GM18505 (cell line): ENCODE data around the gene NIPBL.
"Not testable (repeated sequence)": the region's sequence is repeated elsewhere in the genome, so short reads cannot be mapped to it uniquely, and the experiment has no call there.

Experiments used
- ATAC-seq: cut with Tn5 transposase; IDR thresholded peaks from one replicate; pipeline ENCODE4 v1.9.1; 2021; ENCODE audit not compliant: unreplicated experiment
- POLR2A ChIP-seq: IDR thresholded peaks from 4 replicates; pipeline ENCODE4 v1.6.1; 2011; ENCODE audit warnings: borderline replicate concordance; ENCODE audit not compliant: insufficient read depth, insufficient read length; ENCODE audit errors: extremely low read depth

Gene NIPBL

GRCh38 chr5:36901856-36902255 lies 25.3 kb downstream of the NIPBL start:
- TF ChIP-seq POLR2A: no peak

GRCh38 chr5:36902353-36902752 lies 25.8 kb downstream of the NIPBL start:
- no peak for ATAC-seq

More at GRCh38 chr5:36901856-36902255, 25.3 kb downstream of the NIPBL start:
- no peak for ATAC-seq

GRCh38 chr5:36904677-36905076 lies 28.1 kb downstream of the NIPBL start:
- ATAC-seq: no peak

More at GRCh38 chr5:36902353-36902752, 25.8 kb downstream of the NIPBL start:
- TF ChIP-seq POLR2A: no peak

GRCh38 chr5:36908544-36909260 lies 32.1 kb downstream of the NIPBL start:
- no peak for ATAC-seq
- no peak for TF ChIP-seq POLR2A

More at GRCh38 chr5:36904677-36905076, 28.1 kb downstream of the NIPBL start:
- no peak for TF ChIP-seq POLR2A

DNA sequence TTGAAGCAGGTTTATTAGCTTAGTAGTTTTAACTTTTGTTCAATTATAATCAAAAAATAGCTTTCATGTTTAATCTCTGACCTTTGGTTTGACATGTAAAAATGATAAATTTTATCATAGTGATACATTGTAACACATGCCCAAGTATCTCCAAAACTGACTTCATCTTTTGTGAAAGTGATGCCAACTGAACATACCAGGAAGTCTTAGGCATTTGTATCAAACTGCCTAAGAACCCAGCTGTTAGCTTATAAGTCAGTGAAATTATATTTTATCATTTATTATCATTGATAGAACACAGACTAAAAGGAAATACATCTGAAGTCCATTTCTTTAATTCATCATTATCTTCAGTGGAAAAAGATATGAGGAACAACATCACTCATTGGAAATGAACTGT lies 39.1 kb downstream of the NIPBL start:
- TF ChIP-seq POLR2A: no peak
- no peak for ATAC-seq

- not testable (repeated sequence) for ATAC-seq
These were observed 40.0 kb downstream of the NIPBL start for GRCh38 chr5:36916614-36917013.

DNA sequence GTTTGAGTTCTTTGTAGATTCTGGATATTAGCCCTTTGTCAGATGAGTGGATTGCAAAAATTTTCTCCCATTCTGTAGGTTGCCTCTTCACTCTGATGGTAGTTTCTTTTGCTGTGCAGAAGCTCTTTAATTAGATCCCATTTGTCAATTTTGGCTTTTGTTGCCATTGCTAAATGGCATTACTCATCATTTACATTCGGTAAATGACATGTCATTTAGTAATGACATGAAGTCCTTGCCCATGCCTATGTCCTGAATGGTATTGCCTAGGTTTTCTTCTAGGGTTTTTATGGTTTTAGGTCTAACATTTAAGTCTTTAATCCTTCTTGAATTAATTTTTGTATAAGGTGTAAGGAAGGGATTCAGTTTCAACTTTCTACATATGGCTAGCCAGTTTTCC lies 40.8 kb downstream of the NIPBL start:
- not testable (repeated sequence) for ATAC-seq

DNA sequence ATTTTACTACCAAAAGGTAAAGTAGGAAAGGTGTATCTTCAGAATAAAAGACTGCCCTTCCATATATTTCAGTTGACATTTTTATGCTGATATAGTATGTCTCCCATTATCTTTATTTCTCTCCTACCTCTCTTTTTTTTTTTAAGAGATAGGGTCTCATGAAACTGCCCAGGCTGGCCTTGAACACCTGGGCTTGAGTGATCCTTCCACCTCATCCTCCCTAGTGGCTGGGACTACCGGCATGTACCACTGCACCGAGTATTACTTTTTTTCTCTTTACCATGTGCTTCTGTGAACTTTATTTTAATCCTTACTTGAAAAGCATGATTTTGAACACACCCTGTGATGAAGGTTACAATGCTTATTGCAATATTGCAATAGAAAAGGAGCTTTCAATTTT lies 42.7 kb downstream of the NIPBL start:
- no peak for ATAC-seq
- TF ChIP-seq POLR2A: no peak

GRCh38 chr5:36919650-36920049 lies 43.1 kb downstream of the NIPBL start:
- no peak for ATAC-seq
- TF ChIP-seq POLR2A: no peak

DNA sequence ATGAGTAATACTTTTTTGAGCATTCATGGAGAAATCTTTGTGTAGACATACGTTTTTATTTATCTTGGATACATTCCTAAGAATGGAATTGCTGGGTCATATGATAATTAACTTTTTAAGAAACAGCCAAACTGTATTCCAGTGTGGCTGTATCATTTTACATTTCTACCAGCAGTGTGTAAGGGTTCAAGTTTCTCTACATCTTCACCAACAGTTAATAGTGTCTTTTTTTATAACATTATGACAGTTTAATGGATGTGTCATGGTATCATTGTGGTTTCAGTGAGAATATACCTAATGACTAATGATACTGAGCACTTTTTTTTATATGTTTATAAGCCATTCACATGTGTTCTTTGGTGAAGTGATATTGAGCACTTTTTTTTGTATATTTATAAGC lies 52.4 kb downstream of the NIPBL start:
- ATAC-seq: no peak
- no peak for TF ChIP-seq POLR2A

- no peak for TF ChIP-seq POLR2A
- ATAC-seq: no peak
These were observed 52.9 kb downstream of the NIPBL start for GRCh38 chr5:36929438-36929837.

- ATAC-seq: no peak
- no peak for TF ChIP-seq POLR2A
These were observed 55.5 kb downstream of the NIPBL start for GRCh38 chr5:36932056-36932455.

GRCh38 chr5:36932699-36933098 lies 56.1 kb downstream of the NIPBL start:
- no peak for ATAC-seq
- no peak for TF ChIP-seq POLR2A

DNA sequence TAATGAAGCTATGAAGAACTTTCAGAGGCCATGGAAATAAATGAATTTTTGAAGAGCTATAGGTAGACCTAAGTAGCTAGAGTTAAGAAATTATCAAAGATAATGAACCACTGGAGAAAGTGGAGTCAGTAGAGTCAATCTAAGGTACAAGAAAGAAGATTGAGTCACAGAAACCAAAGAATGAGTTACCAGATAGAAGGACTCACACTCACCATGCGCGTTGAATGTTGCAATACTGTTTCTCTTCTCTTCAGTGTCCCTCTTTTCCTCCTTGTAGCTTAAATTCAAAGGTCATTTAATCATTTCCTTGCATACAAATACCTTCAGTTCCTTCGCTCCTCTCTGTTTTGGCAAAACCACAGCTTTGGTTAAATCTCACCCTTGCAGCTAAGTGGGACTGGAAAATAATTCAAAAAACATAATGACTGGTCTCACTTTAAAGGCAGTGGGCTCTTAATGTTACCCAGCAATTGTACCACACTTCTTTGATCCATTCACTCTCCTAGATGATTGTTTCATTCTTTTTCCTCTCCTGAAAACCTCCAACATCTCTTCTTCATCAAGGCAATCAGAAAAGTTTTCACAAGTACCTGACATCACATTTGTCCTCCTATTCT lies 58.3 kb downstream of the NIPBL start:
- TF ChIP-seq POLR2A: no peak
- no peak for ATAC-seq

- no peak for ATAC-seq
- TF ChIP-seq POLR2A: no peak
These were observed 59.2 kb downstream of the NIPBL start for GRCh38 chr5:36935805-36936204.

DNA sequence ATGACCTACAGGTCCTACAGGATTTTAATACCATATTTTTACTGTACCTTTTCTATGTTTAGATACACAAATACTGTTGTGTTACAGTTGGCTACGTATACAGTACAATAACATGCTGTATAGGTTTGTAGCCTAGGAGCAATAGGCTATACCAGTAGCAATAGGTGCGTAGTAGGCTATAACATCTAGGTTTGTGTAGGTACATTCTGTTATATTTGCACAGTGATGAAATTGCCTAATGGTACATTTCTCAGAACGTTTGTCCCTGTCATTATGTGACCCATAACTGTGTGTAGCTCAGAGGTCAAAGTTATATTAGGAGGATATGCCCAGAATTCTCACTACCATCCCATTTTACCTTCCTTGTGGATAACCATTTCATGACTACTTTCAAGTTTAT lies 59.7 kb downstream of the NIPBL start:
- TF ChIP-seq POLR2A: no peak
- ATAC-seq: no peak
